ENCODE data around the gene PCDHGC4. TPM values are rescaled to one million over a fixed set of nuclear protein-coding genes. Genes with fewer than 3 reads are reported as not detected.

Gene PCDHGC4
- total and polyA plus RNA-seq, 2 donors (not counting 3 experiments of a cell fraction or from before 2014, with no cell fraction given), result 0.25 to 2.1 TPM

DNA sequence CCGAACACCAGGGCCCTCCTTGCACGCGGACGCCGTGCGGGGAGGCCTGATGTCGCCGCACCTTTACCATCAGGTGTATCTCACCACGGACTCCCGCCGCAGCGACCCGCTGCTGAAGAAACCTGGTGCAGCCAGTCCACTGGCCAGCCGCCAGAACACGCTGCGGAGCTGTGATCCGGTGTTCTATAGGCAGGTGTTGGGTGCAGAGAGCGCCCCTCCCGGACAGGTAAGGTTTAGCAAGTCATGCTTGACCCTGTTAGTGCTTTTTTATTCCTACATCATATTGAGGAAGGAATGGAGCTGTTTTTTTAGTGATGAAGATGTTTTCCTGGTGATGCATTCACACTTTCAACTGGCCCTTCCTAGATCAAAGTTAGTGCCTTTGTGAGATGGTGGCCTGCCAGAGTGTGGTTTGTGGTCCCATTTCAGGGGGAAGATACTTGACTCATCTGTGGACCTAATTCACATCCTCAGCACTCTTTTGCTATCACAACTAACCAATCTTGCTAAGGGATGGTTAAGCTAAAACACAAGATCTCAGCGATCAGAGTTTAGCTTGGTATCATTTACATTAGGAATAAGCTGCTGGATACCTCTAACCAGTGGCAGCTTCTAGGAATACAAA lies 6.4 kb upstream of the PCDHGC4 start:
- CTCF ChIA-PET, result interaction anchor here (1.1 to 1.6 kb wide), 2 partner anchors 36 to 80 kb away, joined by 3 to 7 read pairs; no protein-coding TSS in a partner anchor
- no peaks in the 10 kb centered on the region for H3K9me1 ChIP-seq (replicated peaks; ENCODE audit: control insufficient read depth, extremely low read depth, insufficient read depth, low read length)
- no TSS peak for BruUV-seq (replicated peaks)
- intact Hi-C loops (cut with micrococcal nuclease), result no loop called here
- no peaks in the 10 kb centered on the region for H3K36me3 ChIP-seq (ENCODE audit: control insufficient read depth in 2 of 2, extremely low read depth in 1 of 2, insufficient read depth in 2 of 2, low read length in 2 of 2)
- peaks cover 7% of the 10 kb centered on the region for H3K4me1 ChIP-seq (ENCODE audit: control insufficient read depth, extremely low read depth, insufficient read depth, low read length)
- no peak overlapping the region for H3K9ac ChIP-seq (replicated peaks; ENCODE audit: extremely low read depth, insufficient read depth, low read length)
- no peak for TF ChIP-seq JUN (IDR thresholded peaks at IDR 0.05; ENCODE audit: borderline replicate concordance, insufficient read depth, insufficient read length, low read depth)
- H3K27me3 ChIP-seq (ENCODE audit: control insufficient read depth in 2 of 2, insufficient read depth in 2 of 2, low read length in 2 of 2), result peaks cover 1 to 5% of the 10 kb centered on the region in 2 experiments
- no peak overlapping the region for H3K4me3 ChIP-seq (replicated peaks in 1 of 3; ENCODE audit: insufficient read depth in 1 of 3, low read depth in 1 of 3, low read length in 3 of 3)
- H3K79me2 ChIP-seq (ENCODE audit: control insufficient read depth, insufficient read depth, low read length), result no peaks in the 10 kb centered on the region
- dilution Hi-C loops (cut with MboI; ENCODE audit: extremely low pct_ligation_motif_present, low sequenced_read_pairs), result no loop called here
- no peak overlapping the region for H3K27ac ChIP-seq (ENCODE audit: insufficient read depth, low read depth, low read length)
- POLR2A ChIA-PET, result no interaction called here
- FAIRE-seq, result no peak
- no peak overlapping the region for H2AFZ ChIP-seq (ENCODE audit: low read depth, low read length)
- no peak overlapping the region for H3K4me2 ChIP-seq (ENCODE audit: insufficient read depth, low read length)
- no peak for DNase-seq (ENCODE audit: low read depth, low spot score)
- no peaks in the 10 kb centered on the region for H3K9me3 ChIP-seq (replicated peaks; ENCODE audit: control insufficient read depth, insufficient read depth, low read length)
- H4K20me1 ChIP-seq (replicated peaks; ENCODE audit: control insufficient read depth, extremely low read depth, insufficient read depth, low read length), result no peaks in the 10 kb centered on the region

DNA sequence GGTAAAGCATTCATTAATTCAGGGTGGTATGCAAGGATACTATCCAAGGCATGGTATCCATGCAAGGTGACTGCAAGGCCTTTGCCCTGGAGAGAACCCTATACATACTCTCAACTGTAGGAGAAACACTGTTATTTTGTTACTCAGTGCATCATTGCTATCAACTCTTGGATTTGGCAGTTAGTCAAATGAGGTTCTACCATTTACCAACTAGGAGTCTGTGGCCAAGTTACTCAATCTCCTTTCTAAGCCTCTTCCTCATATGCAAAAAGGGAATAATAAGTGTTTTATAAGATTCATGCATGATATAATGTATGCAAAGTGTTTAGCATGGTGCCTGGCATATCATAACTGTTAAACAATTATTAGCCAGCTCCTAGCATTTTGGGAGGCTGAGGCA lies 5.1 kb upstream of the PCDHGC4 start:
- H3K4me3 ChIP-seq (replicated peaks in 1 of 3; ENCODE audit: insufficient read depth in 1 of 3, low read depth in 1 of 3, low read length in 3 of 3), result no peak overlapping the region
- H2AFZ ChIP-seq (ENCODE audit: low read depth, low read length), result no peak overlapping the region
- peaks cover 5 to 13% of the 10 kb centered on the region in 2 experiments for H3K27me3 ChIP-seq (ENCODE audit: control insufficient read depth in 2 of 2, insufficient read depth in 2 of 2, low read length in 2 of 2)
- POLR2A ChIA-PET, result no interaction called here
- intact Hi-C loops (cut with micrococcal nuclease), result no loop called here
- no TSS peak for BruUV-seq (replicated peaks)
- H3K9me3 ChIP-seq (replicated peaks; ENCODE audit: control insufficient read depth, insufficient read depth, low read length), result no peaks in the 10 kb centered on the region
- dilution Hi-C loops (cut with MboI; ENCODE audit: extremely low pct_ligation_motif_present, low sequenced_read_pairs), result no loop called here
- no peaks in the 10 kb centered on the region for H3K79me2 ChIP-seq (ENCODE audit: control insufficient read depth, insufficient read depth, low read length)
- TF ChIP-seq EZH2 (IDR thresholded peaks at IDR 0.05; ENCODE audit: borderline replicate concordance, low read depth, low read length, severe bottlenecking) (no peak), FOS (IDR thresholded peaks at IDR 0.05; ENCODE audit: borderline replicate concordance, insufficient read depth, low read length) (no peak), MYC (IDR thresholded peaks at IDR 0.05; ENCODE audit: low read depth, low read length) (no peak)
- TF ChIP-seq, protein P1, sequence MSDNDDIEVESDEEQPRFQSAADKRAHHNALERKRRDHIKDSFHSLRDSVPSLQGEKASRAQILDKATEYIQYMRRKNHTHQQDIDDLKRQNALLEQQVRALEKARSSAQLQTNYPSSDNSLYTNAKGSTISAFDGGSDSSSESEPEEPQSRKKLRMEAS (IDR thresholded peaks at IDR 0.05; ENCODE audit: insufficient read depth, insufficient read length), result no peak
- peaks cover 12% of the 10 kb centered on the region for H3K4me1 ChIP-seq (ENCODE audit: control insufficient read depth, extremely low read depth, insufficient read depth, low read length)
- H3K36me3 ChIP-seq (ENCODE audit: control insufficient read depth in 2 of 2, extremely low read depth in 1 of 2, insufficient read depth in 2 of 2, low read length in 2 of 2), result no peaks in the 10 kb centered on the region
- CTCF ChIA-PET, result no interaction called here
- no peak overlapping the region for H3K27ac ChIP-seq (ENCODE audit: insufficient read depth, low read depth, low read length)
- no peaks in the 10 kb centered on the region for H3K9me1 ChIP-seq (replicated peaks; ENCODE audit: control insufficient read depth, extremely low read depth, insufficient read depth, low read length)
- H4K20me1 ChIP-seq (replicated peaks; ENCODE audit: control insufficient read depth, extremely low read depth, insufficient read depth, low read length), result no peaks in the 10 kb centered on the region
- FAIRE-seq (no peak), DNase-seq (ENCODE audit: low read depth, low spot score) (no peak)
- H3K9ac ChIP-seq (replicated peaks; ENCODE audit: extremely low read depth, insufficient read depth, low read length), result no peak overlapping the region
- no peak overlapping the region for H3K4me2 ChIP-seq (ENCODE audit: insufficient read depth, low read length)
